ENCODE measurements around the gene SEBOX.

Gene SEBOX

GRCh38 chr17:28317099-28317965 lies 47.7 kb downstream of the SEBOX start:
- no peak for DNase-seq

GRCh38 chr17:28315846-28316705 lies 48.9 kb downstream of the SEBOX start:
- no peak for DNase-seq

- no peak for DNase-seq
Measured at GRCh38 chr17:28313841-28314240, 51.2 kb downstream of the SEBOX start.
